ENCODE results near the gene DNAH14. TPM values are rescaled to one million over a fixed set of nuclear protein-coding genes. Genes with fewer than 3 reads are reported as not detected.

Gene DNAH14
- total RNA-seq, 1 experiment from 2014 or later, result 47.0 TPM

DNA sequence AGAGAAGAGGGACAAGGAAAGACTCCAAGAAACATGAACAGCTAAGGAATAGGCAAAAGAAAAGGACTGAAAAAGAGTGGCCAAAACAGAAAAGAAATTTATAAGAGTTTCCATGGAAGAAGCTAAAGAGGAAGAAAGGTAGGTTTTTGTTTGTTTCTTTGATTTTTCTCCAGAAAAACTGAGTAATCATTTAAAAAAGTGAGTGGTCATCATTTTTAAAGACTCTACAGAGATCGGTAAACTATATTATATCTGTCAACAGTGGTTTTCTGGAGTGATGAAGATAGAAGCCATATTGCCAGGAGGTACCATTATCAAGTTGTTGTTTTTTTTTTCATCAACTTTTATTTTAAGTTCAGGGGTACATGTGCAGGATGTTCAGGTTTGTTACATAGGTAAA, 202.4 kb downstream of the DNAH14 start:
- no peak for DNase-seq (ENCODE audit: low read depth, low spot score)
- Histone ChIP-seq H3K36me3 (ENCODE audit: control insufficient read depth, insufficient read depth, low read length) (no peaks in the 10 kb centered on the region), H3K27me3 (ENCODE audit: control insufficient read depth, insufficient read depth, low read length) (no peaks in the 10 kb centered on the region), H3K27ac (ENCODE audit: low read length) (no peak overlapping the region), H3K9me3 (ENCODE audit: control insufficient read depth, insufficient read depth, low read depth, low read length) (no peaks in the 10 kb centered on the region), H3K4me1 (ENCODE audit: control insufficient read depth, insufficient read depth, low read length) (no peaks in the 10 kb centered on the region), H3K4me3 (ENCODE audit: low read depth in 2 of 2, low read length in 2 of 2) (no peak overlapping the region)
- no TSS peak for BruUV-seq (replicated peaks)
- TF ChIP-seq, protein P1, sequence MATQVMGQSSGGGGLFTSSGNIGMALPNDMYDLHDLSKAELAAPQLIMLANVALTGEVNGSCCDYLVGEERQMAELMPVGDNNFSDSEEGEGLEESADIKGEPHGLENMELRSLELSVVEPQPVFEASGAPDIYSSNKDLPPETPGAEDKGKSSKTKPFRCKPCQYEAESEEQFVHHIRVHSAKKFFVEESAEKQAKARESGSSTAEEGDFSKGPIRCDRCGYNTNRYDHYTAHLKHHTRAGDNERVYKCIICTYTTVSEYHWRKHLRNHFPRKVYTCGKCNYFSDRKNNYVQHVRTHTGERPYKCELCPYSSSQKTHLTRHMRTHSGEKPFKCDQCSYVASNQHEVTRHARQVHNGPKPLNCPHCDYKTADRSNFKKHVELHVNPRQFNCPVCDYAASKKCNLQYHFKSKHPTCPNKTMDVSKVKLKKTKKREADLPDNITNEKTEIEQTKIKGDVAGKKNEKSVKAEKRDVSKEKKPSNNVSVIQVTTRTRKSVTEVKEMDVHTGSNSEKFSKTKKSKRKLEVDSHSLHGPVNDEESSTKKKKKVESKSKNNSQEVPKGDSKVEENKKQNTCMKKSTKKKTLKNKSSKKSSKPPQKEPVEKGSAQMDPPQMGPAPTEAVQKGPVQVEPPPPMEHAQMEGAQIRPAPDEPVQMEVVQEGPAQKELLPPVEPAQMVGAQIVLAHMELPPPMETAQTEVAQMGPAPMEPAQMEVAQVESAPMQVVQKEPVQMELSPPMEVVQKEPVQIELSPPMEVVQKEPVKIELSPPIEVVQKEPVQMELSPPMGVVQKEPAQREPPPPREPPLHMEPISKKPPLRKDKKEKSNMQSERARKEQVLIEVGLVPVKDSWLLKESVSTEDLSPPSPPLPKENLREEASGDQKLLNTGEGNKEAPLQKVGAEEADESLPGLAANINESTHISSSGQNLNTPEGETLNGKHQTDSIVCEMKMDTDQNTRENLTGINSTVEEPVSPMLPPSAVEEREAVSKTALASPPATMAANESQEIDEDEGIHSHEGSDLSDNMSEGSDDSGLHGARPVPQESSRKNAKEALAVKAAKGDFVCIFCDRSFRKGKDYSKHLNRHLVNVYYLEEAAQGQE (IDR thresholded peaks at IDR 0.05; ENCODE audit: insufficient read depth in 1 of 2, low read depth in 2 of 2, low read length in 1 of 2), result no peak
- no peak for TF ChIP-seq POLR2AphosphoS5 (IDR thresholded peaks at IDR 0.05; ENCODE audit: low read depth, low read length)
- no peak for TF ChIP-seq TCF7L2 (IDR thresholded peaks at IDR 0.05; ENCODE audit: low read depth, low read length)
- TF ChIP-seq, protein P2, sequence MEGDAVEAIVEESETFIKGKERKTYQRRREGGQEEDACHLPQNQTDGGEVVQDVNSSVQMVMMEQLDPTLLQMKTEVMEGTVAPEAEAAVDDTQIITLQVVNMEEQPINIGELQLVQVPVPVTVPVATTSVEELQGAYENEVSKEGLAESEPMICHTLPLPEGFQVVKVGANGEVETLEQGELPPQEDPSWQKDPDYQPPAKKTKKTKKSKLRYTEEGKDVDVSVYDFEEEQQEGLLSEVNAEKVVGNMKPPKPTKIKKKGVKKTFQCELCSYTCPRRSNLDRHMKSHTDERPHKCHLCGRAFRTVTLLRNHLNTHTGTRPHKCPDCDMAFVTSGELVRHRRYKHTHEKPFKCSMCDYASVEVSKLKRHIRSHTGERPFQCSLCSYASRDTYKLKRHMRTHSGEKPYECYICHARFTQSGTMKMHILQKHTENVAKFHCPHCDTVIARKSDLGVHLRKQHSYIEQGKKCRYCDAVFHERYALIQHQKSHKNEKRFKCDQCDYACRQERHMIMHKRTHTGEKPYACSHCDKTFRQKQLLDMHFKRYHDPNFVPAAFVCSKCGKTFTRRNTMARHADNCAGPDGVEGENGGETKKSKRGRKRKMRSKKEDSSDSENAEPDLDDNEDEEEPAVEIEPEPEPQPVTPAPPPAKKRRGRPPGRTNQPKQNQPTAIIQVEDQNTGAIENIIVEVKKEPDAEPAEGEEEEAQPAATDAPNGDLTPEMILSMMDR (IDR thresholded peaks at IDR 0.05), result no peak
- TF ChIP-seq SIN3A (IDR thresholded peaks at IDR 0.05; ENCODE audit: borderline replicate concordance, insufficient read depth, low read depth, low read length), result no peak
- in situ Hi-C loops (cut with HindIII; ENCODE audit: low pct_unique_long_range_greater_than_20kb, low sequenced_read_pairs) (no loop called here), intact Hi-C loops (cut with micrococcal nuclease; ENCODE audit: unreplicated experiment) (no loop called here)
- ATAC-seq, result no peak
- ChIA-PET CTCF (no interaction called here), POLR2A (no interaction called here)

DNA sequence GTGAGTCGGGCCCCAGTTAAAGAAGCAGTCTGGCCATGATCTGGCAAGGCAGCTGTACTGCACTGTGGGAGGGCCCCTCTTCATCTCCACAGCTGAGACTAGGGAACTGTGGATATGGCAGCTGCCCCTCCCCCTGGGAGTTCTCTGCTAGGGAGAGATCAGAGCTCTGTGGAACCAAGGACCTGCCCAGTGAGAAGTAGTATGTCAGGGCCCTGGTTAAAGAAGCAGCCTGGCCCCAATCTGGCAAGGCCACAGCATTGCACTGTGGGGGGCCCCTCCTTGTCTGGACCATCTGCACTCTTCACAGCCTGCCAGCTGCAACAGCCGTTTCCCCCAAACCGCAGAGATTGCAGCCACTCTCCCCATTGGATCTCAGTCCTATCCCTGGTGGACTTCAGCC, 208.5 kb downstream of the DNAH14 start:
- POLR2A ChIA-PET, result no interaction called here
- DNase-seq (ENCODE audit: low read depth, low spot score), result no peak

More for the DNA sequence above, 208.5 kb downstream of the DNAH14 start:
- ATAC-seq, result no peak
- intact Hi-C loops (cut with micrococcal nuclease; ENCODE audit: unreplicated experiment), result no loop called here
- no TSS peak for BruUV-seq (replicated peaks)
- H3K4me1 ChIP-seq (ENCODE audit: control insufficient read depth, insufficient read depth, low read length), result no peaks in the 10 kb centered on the region
- in situ Hi-C loops (cut with HindIII; ENCODE audit: low pct_unique_long_range_greater_than_20kb, low sequenced_read_pairs), result no loop called here
- CTCF ChIA-PET, result no interaction called here
- TF ChIP-seq TCF7L2 (IDR thresholded peaks at IDR 0.05; ENCODE audit: low read depth, low read length), result no peak
- no peak for TF ChIP-seq POLR2AphosphoS5 (IDR thresholded peaks at IDR 0.05; ENCODE audit: low read depth, low read length)
- TF ChIP-seq, protein P1 (IDR thresholded peaks at IDR 0.05; ENCODE audit: insufficient read depth in 1 of 2, low read depth in 2 of 2, low read length in 1 of 2), result no peak
- TF ChIP-seq, protein P2 (IDR thresholded peaks at IDR 0.05), result no peak
- TF ChIP-seq SIN3A (IDR thresholded peaks at IDR 0.05; ENCODE audit: borderline replicate concordance, insufficient read depth, low read depth, low read length), result no peak
- H3K27me3 ChIP-seq (ENCODE audit: control insufficient read depth, insufficient read depth, low read length), result no peaks in the 10 kb centered on the region
- no peaks in the 10 kb centered on the region for H3K36me3 ChIP-seq (ENCODE audit: control insufficient read depth, insufficient read depth, low read length)
- H3K4me3 ChIP-seq (ENCODE audit: low read depth in 2 of 2, low read length in 2 of 2), result no peak overlapping the region
- no peak overlapping the region for H3K27ac ChIP-seq (ENCODE audit: low read length)
- no peaks in the 10 kb centered on the region for H3K9me3 ChIP-seq (ENCODE audit: control insufficient read depth, insufficient read depth, low read depth, low read length)

Measured in Panc1 (cell line).